GM18498 (cell line): ENCODE measurements around the gene ITGA7.

Experiments
- ATAC-seq: cut with Tn5 transposase; IDR thresholded peaks from one replicate; pipeline ENCODE4 v1.9.1; 2021; ENCODE audit warnings: mild to moderate bottlenecking, moderate library complexity; ENCODE audit not compliant: unreplicated experiment

ITGA7 gene

DNA sequence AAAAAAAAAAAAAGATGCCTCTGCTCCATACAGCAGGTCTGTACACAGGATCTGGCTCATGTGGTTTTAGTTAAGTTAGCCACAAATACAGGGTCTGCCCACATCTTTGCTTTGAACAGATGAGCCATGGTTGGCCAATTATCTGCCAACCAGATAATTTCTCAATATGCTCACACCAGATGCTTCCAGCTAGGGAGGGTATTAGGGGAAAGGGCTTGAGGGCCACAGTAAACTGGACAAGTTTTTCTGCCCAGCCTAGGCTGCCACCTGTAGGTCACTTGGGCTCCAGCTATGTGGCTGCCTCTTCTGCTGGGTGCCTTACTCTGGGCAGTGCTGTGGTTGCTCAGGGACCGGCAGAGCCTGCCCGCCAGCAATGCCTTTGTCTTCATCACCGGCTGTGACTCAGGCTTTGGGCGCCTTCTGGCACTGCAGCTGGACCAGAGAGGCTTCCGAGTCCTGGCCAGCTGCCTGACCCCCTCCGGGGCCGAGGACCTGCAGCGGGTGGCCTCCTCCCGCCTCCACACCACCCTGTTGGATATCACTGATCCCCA, 13.3 kb upstream of the ITGA7 start:
- no peak for ATAC-seq

DNA sequence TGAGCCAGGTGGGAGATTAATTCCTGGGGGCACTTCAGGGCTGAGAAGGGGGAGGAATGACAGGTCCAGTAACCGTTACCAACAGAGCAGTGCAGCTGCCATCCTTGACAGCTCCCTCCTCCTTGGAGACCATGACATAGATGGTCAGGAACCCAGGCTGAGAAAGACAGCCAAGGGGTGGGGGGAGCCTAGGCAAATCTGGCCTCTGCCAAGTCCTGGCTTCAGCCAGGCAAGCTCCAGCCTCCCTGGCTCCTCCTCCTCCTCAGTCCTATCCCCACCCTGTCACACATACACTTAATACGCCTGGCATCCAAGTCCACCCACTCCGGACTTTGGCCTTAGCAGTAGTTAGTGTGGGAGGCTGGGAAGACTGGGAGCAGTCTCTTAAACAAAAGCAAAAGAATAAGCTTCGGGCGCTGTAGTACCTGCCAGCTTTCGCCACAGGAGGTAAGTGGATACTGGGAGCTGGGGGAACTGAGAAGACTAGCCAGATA, 12.4 kb upstream of the ITGA7 start, which contains the start of gene RDH5:
Gene RDH5 (plus strand): TSS at position 323 of the 494 bp plus-strand sequence. CDS start 792 bp downstream, outside the sequence.
- no peak for ATAC-seq

DNA sequence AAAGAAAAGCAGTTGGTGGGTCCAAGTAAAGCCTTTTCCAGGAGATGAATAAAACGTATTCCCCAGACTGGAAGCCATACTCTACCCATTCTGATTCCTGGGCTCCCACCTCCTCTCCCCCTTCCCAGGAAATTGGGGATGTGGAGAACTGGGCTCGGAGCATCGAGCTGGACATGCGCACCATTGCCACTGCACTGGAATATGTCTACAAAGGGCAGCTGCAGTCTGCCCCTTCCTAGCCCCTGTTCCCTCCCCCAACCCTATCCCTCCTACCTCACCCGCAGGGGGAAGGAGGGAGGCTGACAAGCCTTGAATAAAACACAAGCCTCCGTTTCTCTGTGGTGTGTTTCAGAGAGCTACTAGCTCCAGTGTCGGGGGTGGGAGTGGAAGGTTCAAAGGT, 11.7 kb upstream of the ITGA7 start:
- ATAC-seq = no peak

DNA sequence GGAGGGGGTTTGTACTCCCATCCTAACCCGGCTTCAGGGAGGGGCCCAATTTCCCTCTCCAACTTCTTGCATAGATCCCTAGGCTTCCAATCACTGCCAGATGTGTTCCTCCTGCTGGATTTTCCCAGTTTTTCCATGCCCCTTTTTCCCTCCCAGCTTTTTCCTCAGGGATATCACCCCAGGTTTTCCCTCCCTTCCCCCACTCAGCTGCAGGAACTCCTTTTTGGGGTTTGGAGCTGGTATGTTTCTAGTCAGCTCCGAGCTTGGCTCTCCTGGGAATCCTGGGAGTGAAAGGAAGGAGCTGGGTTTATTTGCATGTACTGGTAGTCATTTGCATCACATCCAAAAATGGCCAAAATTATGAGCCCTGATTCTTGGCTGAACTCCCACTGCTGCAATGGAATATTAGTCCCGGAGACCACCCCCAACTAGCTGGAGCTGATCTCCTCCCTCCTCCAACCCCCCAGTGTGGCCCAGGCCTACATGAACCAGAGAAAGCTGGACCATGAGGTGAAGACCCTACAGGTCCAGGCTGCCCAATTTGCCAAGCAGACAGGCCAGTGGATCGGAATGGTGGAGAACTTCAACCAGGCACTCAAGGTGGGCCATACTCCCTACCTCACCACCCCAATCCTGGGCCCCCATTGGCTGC, 11.0 kb upstream of the ITGA7 start:
- ATAC-seq = no peak

DNA sequence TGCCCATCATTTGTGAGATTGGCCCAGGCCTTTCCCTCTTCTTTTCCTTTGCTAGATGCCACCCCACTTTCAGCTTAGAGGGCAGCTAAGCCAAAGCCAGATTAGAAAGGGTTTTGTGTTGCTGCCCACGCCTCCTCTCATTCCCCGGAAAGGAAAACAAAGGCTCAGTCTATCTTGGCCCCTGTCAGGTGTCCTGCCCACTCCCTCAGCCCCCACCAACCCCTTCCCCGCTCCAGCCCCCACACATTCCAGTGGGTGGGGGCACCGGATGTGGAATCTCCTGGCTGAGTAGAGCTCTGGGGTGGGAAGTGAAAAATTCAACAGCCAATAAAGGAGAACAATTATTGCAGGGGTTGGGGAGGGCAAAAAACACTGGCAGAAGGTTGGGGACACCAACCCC, 10.3 kb upstream of the ITGA7 start:
- ATAC-seq = no peak

DNA sequence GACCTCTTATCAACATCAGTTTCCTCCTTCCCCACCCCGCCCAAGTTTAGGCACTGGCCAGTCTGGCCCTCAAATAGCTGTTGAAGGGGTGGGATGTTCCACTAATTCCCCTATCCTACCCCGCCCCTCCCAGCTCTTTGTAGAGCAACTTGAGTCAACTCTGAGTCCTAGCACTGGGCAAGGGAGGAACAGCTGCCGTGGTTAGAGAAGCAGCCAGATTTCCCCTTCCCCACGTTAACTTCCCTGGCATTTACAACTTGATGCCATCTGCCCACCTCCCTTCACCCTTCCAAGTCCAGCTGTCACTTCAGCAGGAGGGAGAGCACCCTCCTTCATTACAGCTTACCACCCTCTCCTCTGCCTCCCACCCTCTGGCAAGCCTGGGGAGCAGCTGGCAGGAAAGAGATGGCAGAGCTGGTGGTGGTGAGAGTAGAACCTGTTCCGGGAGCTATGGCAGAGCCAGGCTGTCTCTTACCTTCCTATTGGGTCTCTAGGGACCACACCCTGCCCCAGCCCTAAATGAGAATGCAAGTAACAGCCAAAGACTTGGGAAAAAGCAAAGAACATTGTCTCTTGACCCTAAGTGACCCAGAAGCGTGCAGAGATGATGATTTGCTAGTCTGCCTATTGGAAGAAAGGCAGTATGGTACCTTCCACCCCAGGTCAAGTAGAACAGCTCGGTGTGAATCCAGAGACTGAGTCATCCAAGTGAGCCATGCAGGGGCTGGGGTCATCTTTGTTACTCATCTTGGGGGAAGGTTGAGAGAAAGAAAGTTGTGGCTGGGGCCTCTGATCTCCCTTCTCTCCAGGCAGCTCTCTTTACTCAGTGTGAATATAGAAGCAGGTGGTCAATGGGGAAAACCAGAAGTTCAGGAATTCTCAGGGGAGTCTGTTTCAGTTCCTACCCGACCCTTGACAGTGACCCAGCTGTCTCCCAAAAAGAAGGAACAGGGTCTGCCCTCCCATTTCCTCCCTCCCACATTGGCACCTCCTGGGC, 9.6 kb upstream of the ITGA7 start:
- ATAC-seq = no peak

DNA sequence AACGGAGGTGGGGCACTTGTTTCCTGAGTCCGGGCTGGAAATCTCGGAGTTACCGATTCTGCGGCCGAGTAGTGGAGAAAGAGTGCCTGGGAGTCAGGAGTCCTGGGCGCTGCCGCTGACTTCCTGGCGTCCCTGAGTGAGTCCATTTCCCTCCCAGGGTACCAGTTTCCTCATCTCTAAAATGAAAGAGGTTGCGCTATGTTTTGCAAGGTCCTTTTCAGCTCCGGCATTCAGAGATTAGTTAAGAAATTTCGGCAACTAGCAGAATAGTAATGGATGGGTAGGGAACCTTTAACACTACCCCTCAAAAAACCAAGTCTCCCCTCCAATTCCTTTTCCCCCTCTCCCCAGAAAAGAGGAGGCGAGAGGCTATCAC, 8.9 kb upstream of the ITGA7 start:
- ATAC-seq = no peak

DNA sequence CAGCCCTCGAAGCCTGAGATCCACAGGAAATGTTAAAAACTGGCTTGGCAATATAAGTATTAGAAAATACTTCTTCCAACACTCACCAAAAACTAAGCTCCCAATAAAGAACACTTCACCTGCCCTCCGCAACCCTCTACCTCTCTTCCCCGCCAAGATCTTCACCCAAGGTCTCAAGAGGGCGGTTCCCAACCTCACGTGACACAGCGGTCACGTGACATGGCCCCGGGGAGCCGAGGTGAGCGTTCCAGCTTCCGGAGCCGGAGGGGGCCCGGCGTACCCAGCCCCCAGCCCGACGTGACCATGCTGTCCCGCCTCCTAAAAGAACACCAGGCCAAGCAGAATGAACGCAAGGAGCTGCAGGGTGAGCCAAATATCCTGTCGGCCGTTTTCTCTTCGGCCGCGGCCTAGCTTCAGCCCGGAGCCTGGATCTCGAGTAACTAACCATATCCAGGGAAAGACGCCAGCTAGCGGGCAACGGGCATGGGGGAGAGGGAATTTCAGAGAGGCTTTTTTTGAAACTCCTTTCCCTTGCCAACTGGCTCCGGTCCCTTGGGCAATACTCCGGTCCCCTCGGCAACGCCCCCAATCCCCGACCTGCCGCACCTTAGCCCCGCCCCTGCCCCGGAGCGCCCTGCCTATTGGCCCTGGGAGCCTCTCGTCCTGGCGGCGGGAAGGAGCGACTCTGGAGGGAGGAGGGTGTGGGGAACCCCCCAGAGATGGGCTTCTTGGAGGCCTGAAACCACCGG, 8.3 kb upstream of the ITGA7 start, which contains the start of gene BLOC1S1:
Gene BLOC1S1 (plus strand): TSS at position 214 of the 749 bp plus-strand sequence. CDS start 6 bp downstream, at position 220.
- ATAC-seq = peak; percentile 96

DNA sequence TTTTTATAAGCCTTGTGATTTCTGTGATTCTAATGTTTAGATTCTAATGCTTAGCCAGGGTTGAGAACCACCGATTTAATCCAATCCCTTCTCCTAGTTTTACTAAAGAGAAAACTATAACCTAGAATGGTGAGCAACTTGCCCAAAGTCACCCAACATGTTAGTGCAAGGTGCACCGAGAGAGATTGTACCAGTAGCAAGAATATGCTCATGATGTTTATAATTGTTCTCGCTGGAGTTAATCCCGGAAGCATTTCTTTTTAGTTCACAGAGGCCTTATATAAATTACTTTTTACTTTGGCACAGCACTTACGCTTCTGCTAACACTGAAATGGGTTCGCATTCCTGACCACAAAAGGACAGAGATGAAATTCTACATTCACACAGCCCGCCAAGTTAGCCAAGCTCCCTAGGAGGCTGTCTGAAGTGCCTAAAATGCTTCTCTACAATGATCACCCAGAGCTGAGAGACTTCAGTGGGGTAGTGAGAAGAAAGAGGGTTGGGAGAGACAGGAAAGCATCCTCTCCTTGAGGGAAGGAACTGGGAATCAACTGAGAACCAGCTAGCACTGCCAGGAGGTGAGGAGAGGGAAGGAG, 7.6 kb upstream of the ITGA7 start:
- no peak for ATAC-seq

DNA sequence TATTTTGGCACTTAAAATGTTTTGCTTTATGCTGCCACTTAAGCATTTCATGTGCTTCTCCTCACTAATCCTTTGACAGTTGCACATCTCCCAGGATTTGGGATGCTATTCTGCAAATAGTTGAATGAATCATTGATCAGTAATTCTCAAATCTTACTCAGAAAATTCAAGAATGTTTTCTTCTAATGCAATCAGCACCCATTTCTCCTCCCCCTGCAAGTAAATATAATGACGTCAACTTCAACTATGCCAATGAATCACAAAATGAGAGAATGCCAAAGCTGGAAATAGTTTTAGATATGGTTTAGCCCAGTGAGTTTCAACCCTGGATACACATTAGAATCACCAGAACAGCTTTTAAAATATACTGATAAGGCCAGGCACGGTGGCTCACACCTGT, 6.0 kb upstream of the ITGA7 start:
- no peak for ATAC-seq

DNA sequence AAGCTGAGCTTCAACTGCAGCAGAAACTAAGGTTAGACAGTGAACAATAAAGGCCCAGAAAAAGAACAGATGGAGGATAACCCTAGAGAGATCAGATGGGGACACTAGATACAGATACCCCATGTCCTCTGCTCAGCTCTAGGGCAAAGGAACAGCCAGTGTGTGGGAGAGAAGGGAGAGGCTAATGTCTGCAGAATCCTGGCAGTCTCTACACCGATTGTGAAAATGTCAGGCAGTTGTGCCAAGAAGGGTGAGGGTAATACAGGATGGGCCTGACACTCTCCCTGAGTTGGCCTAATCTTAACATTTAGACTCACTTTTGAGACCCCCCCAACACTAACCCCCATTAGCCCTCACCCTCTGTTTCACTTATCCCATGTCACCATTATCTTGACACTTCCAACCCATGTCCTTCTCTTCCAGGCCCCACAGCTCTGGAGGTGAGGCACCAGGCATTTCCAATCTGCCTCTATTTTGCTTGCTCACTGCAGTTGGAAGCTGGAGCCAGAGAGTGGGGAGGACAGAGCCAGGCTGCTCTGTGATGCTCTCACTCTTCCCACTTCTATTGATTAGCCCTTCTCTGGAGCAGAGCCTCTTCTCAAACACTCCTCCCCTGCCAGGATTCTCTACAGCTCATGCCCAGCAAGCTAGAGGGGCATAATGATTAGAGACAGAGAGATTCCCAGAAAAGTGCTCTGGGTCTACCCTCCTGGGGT, 5.2 kb upstream of the ITGA7 start:
- no peak for ATAC-seq

DNA sequence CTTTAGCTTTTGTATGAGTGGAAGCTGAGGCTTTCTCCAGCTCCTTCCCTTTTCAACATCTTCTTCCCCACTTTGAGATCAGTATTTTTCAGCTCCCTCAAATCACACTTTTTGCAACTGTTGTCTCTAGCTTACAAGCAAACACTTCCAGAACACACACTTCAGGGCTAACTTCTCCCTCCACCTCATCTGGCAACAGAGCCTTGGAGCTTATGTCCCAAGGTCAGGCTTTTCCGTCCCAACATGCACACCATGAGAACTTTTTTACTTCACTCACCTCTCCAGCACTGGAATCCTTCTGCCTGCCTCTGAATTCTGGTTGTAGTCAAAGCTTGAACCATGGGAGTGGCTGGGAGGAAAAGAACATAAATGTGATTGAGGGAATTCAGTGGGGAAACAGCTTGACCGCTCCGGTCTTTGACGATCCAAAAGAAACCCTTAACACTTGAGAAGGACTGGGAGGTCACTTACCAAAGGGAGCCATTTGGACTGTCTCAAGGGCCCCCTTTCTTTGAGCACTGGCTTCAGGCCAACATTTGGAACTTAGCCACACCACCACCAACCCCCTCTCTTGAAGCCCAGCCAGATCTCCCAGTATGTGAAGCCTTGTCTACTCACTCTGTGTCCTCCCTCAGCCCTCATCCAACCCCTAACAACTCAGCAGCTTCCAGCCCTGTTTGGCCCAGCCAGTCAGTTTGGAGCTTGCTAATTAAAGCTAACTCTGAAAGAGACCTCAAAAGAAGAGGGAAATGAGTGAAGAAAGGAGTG, 4.3 kb upstream of the ITGA7 start:
- ATAC-seq = no peak

DNA sequence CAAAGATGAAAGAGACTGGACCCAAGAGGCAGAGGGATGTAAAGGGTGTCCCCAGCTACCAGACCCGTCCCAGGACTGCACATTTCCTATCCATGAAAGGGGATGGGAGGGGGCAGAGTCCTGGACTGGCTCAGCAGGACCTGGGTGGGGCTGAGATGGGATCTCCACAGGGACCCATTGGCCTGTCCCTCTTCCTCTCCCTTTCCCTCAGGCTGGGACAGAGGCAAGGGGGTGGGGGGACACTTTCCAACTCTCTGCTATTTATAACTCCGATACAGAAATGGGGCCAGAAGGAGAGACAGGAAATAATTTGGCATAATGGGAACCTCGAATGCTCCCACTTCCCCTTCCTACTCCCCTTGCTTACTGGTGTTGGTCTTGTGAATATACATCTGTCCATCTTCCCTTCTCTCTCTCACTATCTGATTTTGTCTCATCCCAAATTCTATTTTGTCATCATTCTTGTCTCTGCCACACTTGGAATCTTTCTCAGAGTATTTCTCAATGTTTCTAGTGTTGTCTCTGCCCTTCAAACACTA, 1.1 kb upstream of the ITGA7 start:
- ATAC-seq = no peak

DNA sequence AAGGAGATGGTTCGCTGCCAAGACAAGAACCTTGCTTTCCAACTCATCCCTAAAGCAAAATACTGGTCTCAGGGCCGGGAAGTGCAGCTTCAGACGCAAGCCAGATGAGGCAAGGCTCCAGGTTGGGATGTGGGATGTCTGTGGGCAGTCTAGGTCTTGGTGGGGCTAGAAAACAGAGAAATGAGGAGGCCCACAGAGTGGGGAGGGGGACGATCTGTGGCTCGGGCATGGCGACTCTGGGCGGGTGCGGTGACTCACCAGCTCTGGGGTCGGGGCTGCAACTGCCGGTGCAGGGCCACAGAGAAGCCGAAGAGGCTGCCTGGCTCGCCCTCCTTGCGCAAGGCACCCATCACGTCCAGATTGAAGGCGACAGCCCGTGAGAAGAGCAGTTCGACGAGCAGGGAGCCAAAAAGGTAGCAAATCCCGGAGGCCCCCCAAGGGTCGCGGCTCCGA, 459 bp downstream of the ITGA7 start:
- no peak for ATAC-seq

DNA sequence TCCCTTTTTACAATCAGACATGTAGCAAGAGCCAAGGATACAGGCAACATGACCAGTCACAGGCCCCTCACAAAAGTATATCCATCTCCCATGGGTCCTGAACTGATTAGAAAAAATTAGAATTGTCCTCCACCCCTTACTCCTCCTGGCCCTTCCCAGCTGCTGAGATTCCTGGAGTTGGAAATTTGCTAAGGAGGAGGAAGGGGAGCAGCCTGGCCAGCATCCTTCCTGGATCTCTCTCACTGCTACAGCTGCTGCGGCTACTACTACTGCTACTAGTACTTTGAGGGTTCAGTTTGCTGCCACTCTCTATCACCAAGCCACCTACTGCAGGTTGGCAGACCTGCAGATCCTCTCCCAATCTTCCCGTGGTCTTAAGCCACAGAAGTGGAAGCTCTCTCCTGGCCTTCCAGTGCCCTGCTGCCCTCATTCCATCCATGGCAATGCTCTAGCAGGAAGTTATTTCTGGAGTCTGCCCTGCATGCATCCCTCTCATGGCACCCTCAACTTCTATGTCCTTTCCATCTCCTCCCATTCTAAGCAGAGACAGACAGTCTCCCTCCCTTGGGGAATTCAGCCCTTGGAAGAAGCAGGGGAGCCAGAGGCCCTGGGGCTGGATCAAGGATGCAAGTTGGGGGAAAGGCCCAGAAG, 1.0 kb downstream of the ITGA7 start:
- no peak for ATAC-seq

DNA sequence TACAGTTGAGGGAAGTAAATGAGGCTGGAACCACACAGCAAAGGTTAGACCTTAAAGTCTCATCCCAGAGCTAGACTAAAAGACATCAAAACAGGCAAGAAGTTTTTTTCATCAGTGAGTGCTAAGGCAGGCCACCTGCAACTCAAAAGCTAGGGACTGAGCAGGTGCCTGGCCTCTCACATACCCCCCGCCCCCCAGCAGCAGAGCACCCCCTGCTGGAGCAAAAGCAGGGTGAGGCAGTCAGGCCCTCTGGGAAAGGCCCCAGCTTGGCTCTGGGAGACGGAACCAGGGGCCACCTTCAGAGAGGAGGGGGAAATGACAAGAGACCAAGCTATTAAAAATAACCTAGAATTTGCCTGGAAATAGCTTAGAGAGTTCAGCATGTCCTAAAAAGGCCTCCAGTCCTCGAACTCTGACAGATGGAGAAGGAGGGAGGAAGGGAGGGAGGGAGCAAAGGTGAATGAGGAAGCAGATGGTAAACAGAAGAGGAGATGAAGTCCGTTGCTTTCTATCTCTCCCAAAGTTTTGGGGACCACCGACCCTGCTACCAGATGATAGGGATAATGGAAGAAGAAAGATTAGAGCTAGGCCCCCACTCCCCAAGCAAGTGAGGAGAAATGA, 1.8 kb downstream of the ITGA7 start:
- ATAC-seq = no peak

DNA sequence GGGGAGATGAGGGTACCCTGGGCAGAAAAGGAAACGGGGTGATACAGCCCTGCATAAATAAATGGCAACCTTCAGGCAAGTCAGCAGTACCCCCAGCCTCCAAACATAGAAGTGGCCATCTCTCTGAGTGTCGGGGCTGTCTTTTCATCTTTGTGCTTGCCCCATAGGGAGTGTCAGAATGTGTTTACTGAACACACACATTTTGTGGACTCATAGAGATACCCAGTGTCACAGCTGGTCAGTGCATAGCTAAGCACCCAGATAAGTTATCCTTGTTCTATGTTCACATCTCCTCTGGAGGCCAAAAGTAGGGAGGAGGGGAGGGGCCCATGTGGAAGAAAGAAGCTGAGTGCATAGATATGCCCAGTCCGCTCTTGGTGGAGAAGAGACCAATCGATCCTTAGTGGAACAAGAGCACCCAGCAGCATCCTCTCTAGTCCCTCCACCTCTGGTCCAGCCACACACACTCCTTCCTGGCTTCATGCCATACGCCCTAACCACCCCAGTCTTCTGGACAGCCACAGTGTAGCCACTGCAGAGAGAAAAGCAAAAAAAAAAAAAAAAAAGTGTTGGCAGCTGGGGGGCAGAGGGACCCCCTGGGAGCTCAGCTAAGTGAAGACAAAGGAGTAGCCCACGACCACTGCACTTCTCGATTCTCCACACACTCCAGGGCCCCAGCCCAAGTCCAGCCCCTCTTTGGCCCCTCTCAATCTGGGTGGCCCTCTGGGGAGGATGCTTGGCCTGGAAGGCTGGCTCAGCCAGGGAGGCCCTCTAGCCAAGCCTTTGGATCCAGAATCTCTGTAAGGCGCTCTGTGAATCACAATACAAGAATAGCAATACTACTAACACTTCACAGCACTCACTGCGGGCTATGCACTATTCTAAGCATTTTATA, 2.6 kb downstream of the ITGA7 start:
- ATAC-seq = no peak
